ENCODE measurements around the gene PARP16. TPM values are rescaled to one million over a fixed set of nuclear protein-coding genes. Genes with fewer than 3 reads are reported as not detected.

Gene PARP16
- total RNA-seq, 2 donors from 2014 or later, result 19.8 to 22.0 TPM

- Mint-ChIP-seq H3K36me3 (ENCODE audit: low read depth) (peaks cover 23% of the 10 kb centered on the region), H3K27me3 (no peaks in the 10 kb centered on the region), H3K9me3 (no peaks in the 10 kb centered on the region), H3K4me1 (peaks cover 16% of the 10 kb centered on the region), H3K27ac (peak overlapping the region; percentile 100), H3K4me3 (peak overlapping the region; percentile 93)
- ATAC-seq (replicated peaks), result peak; percentile 5
Observed at GRCh38 chr15:65303687-65304380, 17.2 kb upstream of the PARP16 start.

- H3K9me3 Mint-ChIP-seq, result no peaks in the 10 kb centered on the region
- peaks cover 23% of the 10 kb centered on the region for H3K36me3 Mint-ChIP-seq (ENCODE audit: low read depth)
- H3K27me3 Mint-ChIP-seq, result no peaks in the 10 kb centered on the region
- H3K27ac Mint-ChIP-seq, result no peak overlapping the region
- ATAC-seq (replicated peaks), result no peak
- peak overlapping the region; percentile 42 for H3K4me3 Mint-ChIP-seq
- H3K4me1 Mint-ChIP-seq, result peaks cover 22% of the 10 kb centered on the region
Observed at GRCh38 chr15:65302061-65302460, 15.4 kb upstream of the PARP16 start.

GRCh38 chr15:65300924-65301441, 14.3 kb upstream of the PARP16 start:
- Mint-ChIP-seq H3K27me3 (no peaks in the 10 kb centered on the region), H3K36me3 (ENCODE audit: low read depth) (peaks cover 29% of the 10 kb centered on the region), H3K4me1 (peaks cover 28% of the 10 kb centered on the region), H3K4me3 (peak overlapping the region; percentile 84), H3K9me3 (no peaks in the 10 kb centered on the region), H3K27ac (peak overlapping the region; percentile 85)
- ATAC-seq (replicated peaks), result no peak

- peak overlapping the region; percentile 84 for H3K4me3 Mint-ChIP-seq
- no peaks in the 10 kb centered on the region for H3K27me3 Mint-ChIP-seq
- peaks cover 20% of the 10 kb centered on the region for H3K36me3 Mint-ChIP-seq (ENCODE audit: low read depth)
- H3K4me1 Mint-ChIP-seq, result peaks cover 20% of the 10 kb centered on the region
- no peak for ATAC-seq (replicated peaks)
- no peaks in the 10 kb centered on the region for H3K9me3 Mint-ChIP-seq
- H3K27ac Mint-ChIP-seq, result peak overlapping the region; percentile 64
Observed at GRCh38 chr15:65298731-65299130, 12.0 kb upstream of the PARP16 start.

GRCh38 chr15:65292938-65293518, 6.3 kb upstream of the PARP16 start:
- Mint-ChIP-seq H3K9me3 (no peaks in the 10 kb centered on the region), H3K36me3 (ENCODE audit: low read depth) (peaks cover 12% of the 10 kb centered on the region), H3K27me3 (no peaks in the 10 kb centered on the region), H3K27ac (no peak overlapping the region), H3K4me1 (peaks cover 10% of the 10 kb centered on the region), H3K4me3 (no peak overlapping the region)
- no peak for ATAC-seq (replicated peaks)

- H3K4me3 Mint-ChIP-seq, result no peak overlapping the region
- no peaks in the 10 kb centered on the region for H3K9me3 Mint-ChIP-seq
- H3K4me1 Mint-ChIP-seq, result peaks cover 4% of the 10 kb centered on the region
- no peak overlapping the region for H3K27ac Mint-ChIP-seq
- H3K36me3 Mint-ChIP-seq (ENCODE audit: low read depth), result no peaks in the 10 kb centered on the region
- ATAC-seq (replicated peaks), result no peak
- H3K27me3 Mint-ChIP-seq, result no peaks in the 10 kb centered on the region
Observed at GRCh38 chr15:65290228-65290627, 3.5 kb upstream of the PARP16 start.

GRCh38 chr15:65289261-65289854, 2.7 kb upstream of the PARP16 start:
- Mint-ChIP-seq H3K4me1 (peaks cover 4% of the 10 kb centered on the region), H3K27ac (no peak overlapping the region), H3K36me3 (ENCODE audit: low read depth) (no peaks in the 10 kb centered on the region), H3K4me3 (no peak overlapping the region), H3K27me3 (no peaks in the 10 kb centered on the region), H3K9me3 (no peaks in the 10 kb centered on the region)
- ATAC-seq (replicated peaks), result no peak

- Mint-ChIP-seq H3K4me1 (peaks cover 10% of the 10 kb centered on the region), H3K9me3 (no peaks in the 10 kb centered on the region), H3K27ac (peak overlapping the region; percentile 94), H3K36me3 (ENCODE audit: low read depth) (peaks cover 2% of the 10 kb centered on the region), H3K27me3 (no peaks in the 10 kb centered on the region), H3K4me3 (peak overlapping the region; percentile 90)
- ATAC-seq (replicated peaks), result no peak
Observed at GRCh38 chr15:65287520-65287855, 805 bp upstream of the PARP16 start.

- H3K27me3 Mint-ChIP-seq, result no peaks in the 10 kb centered on the region
- peak; percentile 47 for ATAC-seq (replicated peaks)
- H3K27ac Mint-ChIP-seq, result peak overlapping the region; percentile 94
- H3K36me3 Mint-ChIP-seq (ENCODE audit: low read depth), result peaks cover 4% of the 10 kb centered on the region
- H3K9me3 Mint-ChIP-seq, result no peaks in the 10 kb centered on the region
- peak overlapping the region; percentile 90 for H3K4me3 Mint-ChIP-seq
- H3K4me1 Mint-ChIP-seq, result peaks cover 10% of the 10 kb centered on the region
Observed at GRCh38 chr15:65286069-65286703, 497 bp downstream of the PARP16 start.

GRCh38 chr15:65285291-65286068, 1.2 kb downstream of the PARP16 start:
- Mint-ChIP-seq H3K36me3 (ENCODE audit: low read depth) (peaks cover 4% of the 10 kb centered on the region), H3K9me3 (no peaks in the 10 kb centered on the region), H3K27me3 (no peaks in the 10 kb centered on the region), H3K27ac (peak overlapping the region; percentile 94), H3K4me3 (peak overlapping the region; percentile 90), H3K4me1 (peaks cover 10% of the 10 kb centered on the region)
- ATAC-seq (replicated peaks), result no peak

- Mint-ChIP-seq H3K27me3 (no peaks in the 10 kb centered on the region), H3K36me3 (ENCODE audit: low read depth) (peaks cover 14% of the 10 kb centered on the region), H3K9me3 (no peaks in the 10 kb centered on the region), H3K27ac (peak overlapping the region; percentile 1), H3K4me3 (no peak overlapping the region), H3K4me1 (peaks cover 23% of the 10 kb centered on the region)
- no peak for ATAC-seq (replicated peaks)
Observed at GRCh38 chr15:65278480-65278879, 8.2 kb downstream of the PARP16 start.

- no peak for ATAC-seq (replicated peaks)
- H3K27ac Mint-ChIP-seq, result peak overlapping the region; percentile 1
- peaks cover 9% of the 10 kb centered on the region for H3K36me3 Mint-ChIP-seq (ENCODE audit: low read depth)
- H3K9me3 Mint-ChIP-seq, result no peaks in the 10 kb centered on the region
- H3K27me3 Mint-ChIP-seq, result no peaks in the 10 kb centered on the region
- H3K4me1 Mint-ChIP-seq, result peaks cover 21% of the 10 kb centered on the region
- H3K4me3 Mint-ChIP-seq, result no peak overlapping the region
Observed at GRCh38 chr15:65277015-65277414, 9.7 kb downstream of the PARP16 start.

GRCh38 chr15:65275728-65276126, 11.0 kb downstream of the PARP16 start:
- Mint-ChIP-seq H3K27ac (peak overlapping the region; percentile 22), H3K4me1 (peaks cover 21% of the 10 kb centered on the region), H3K27me3 (no peaks in the 10 kb centered on the region), H3K4me3 (no peak overlapping the region), H3K36me3 (ENCODE audit: low read depth) (peaks cover 11% of the 10 kb centered on the region), H3K9me3 (no peaks in the 10 kb centered on the region)
- peak; percentile 11 for ATAC-seq (replicated peaks)

- Mint-ChIP-seq H3K9me3 (no peaks in the 10 kb centered on the region), H3K36me3 (ENCODE audit: low read depth) (peaks cover 16% of the 10 kb centered on the region), H3K4me3 (no peak overlapping the region), H3K27ac (peak overlapping the region; percentile 22), H3K27me3 (no peaks in the 10 kb centered on the region), H3K4me1 (peaks cover 21% of the 10 kb centered on the region)
- ATAC-seq (replicated peaks), result peak; percentile 21
Observed at GRCh38 chr15:65275104-65275727, 11.5 kb downstream of the PARP16 start.
